HG02970 (cell line): Measurements from ENCODE around the gene PABPN1L.

ENCODE experiments used
- ATAC-seq: cut with Tn5 transposase; IDR thresholded peaks from one replicate; pipeline ENCODE4 v1.9.1; 2021; ENCODE audit warnings: mild to moderate bottlenecking, moderate library complexity, moderate number of reproducible peaks; ENCODE audit not compliant: unreplicated experiment, low FRiP score

PABPN1L gene, protein sequence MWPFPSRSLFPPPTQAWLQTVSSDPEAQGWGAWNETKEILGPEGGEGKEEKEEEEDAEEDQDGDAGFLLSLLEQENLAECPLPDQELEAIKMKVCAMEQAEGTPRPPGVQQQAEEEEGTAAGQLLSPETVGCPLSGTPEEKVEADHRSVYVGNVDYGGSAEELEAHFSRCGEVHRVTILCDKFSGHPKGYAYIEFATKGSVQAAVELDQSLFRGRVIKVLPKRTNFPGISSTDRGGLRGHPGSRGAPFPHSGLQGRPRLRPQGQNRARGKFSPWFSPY

DNA sequence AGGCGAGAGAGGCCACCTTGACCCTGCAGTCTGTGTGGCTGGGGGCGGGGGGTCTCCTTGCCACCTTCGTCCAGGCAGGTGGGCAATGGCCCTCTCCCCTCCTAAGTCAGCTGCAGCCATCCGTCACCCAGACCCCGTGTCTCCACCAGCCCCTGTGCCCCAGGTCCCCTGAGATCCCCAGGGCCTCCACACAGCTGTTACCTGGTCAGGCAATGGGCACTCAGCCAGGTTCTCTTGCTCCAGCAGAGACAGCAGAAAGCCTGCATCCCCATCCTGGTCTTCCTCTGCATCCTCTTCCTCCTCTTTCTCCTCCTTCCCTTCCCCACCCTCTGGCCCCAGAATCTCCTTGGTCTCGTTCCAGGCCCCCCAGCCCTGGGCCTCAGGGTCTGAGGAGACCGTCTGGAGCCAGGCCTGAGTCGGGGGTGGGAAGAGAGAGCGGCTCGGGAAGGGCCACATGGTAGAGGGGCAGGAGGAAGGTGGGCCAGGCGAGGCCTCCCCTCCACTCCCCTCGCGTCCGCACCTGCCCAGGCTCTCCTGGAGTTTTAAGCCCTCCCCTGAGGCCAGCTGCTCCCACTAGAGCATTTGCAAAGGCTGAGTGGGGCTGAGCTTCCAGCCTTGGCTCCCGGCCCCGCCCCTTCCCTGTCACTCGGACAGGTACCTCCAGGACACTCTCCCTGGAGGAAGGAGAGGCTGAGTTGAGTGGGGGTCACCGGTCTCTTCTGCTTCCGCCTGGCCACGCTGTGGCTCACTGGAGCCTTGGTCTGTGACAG, at the start of gene PABPN1L:
Gene PABPN1L (minus strand): TSS at position 510 of the 770 bp plus-strand sequence. CDS start 54 bp downstream, at position 456.
- ATAC-seq, result no peak

DNA sequence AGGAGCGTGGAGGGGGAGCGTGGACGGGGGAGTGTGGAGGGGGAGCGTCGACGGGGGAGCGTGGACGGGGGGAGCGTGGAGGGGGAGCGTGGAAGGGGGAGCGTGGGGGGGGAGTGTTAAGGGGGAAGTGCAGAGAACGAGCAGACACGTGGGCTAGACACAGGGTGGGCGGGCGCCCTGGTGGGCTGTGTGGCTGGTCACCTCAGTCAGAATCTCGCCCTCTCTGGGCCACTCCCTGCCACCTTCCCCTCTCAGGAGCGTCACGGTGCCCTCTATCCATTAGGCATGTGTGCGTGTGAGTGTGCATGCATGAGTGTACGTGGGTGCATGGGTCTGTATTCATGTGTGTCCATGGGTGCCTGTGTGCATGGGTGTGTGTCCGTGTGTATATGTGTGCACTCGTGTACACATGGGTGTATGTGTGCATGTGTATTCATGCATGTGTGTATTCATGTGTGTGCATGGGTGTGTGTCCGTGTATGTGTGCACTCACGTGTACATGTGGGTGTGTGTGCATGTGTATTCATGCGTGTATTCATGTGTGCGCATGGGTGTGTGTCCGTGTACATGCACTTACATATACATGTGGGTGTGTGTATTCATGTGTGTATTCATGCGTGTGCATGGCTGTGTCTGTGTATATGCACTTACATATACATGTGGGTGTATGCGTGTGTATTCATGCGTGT, 49.3 kb upstream of the PABPN1L start:
- ATAC-seq, result no peak

DNA sequence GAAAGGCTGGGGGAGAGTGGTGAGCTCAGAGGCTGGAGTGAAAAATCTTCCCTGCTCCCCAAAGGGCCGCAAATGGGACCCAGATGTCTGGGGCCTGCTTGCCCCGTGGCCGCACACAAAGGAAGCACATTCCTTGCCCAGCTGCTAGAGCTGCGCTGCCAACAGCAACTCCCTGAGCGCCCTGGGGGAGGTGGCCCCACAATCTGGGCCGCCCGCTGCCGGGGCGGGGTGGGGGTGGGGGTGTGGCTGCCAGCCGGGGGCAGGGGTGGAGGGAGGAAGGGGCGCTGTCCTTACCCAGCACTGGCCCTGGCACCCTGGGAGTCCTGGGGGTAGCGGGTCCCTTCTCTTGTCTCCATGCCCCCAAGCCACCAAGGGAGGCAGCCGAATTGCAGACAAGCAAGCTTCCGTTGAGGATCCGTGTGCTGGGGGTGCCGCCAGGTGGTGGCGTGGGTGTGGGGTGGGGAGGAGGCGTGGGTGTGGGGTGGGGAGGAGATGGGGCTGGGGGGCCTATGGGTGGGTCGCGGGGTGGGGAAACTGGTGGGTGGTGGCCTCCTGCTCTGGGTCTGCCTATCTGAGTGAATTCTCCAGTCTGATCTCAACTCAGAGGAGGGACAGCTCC, 48.4 kb upstream of the PABPN1L start:
- no peak for ATAC-seq

DNA sequence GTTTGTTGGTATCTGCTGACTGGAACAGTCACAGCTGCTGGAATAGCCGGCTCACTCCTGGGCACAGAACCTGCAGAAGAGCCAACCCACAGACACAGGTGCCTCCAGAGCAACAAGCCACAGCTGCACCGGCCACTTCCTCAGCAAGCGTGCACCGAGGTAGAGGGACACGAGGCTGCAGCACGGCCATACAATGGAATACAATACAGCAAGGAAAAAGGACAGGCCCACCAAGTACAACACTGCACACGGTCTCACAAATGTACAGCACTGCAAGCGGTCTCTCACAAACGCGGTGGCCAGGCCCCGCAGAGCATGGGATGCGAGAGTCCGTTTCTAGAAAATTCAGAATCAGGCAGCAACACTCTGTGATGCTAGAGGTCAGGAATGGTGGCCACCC, 47.4 kb upstream of the PABPN1L start:
- no peak for ATAC-seq

DNA sequence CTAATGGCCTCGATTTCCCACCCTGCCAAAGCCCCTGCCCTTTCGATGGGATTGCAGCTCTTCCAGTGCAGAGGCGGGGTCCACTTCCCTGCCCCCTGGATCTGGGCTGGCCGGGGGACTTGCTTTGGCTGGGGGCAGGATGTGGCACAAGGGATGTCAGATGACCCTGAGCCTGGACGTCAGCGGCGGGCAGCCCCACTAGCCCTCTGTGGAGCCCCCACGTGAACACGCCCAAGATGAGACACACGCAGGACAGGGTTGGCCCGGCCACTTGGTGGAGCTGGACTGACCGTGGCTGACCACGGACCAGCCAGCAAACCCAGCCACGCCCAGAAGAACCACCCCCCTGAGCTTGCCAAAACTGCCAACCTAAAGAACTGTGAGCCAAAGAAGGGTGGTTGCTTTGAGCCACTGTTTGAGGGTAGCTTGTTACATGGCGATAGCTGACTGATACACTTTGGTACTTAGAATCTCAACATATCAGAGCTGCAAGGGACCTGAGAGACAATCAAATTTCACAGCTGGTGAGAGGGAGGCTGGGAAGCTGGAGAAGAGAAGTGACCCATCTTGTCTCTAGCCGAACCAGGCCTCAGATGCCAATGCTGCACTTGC, 46.6 kb upstream of the PABPN1L start:
- ATAC-seq, result no peak

DNA sequence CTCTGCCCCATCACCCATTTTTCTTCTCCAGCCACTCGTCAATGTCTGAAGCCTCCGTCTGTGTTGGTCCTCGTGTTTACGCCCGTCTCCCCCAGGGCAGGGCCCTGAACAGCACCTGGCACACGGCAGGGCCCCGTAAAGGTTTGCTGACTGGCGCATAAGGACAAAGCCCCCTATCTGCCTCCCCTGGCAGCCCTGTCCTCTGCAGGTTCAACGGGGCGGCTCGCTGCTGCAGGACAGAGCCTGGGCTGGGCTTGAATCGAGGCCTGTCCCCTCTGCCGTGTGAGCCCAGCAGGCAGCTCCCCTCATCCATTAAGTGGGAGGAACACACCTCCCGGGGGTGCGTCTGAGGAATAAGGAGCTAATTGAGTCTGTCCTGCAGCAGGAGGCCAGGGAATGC, 46.1 kb upstream of the PABPN1L start:
- no peak for ATAC-seq

DNA sequence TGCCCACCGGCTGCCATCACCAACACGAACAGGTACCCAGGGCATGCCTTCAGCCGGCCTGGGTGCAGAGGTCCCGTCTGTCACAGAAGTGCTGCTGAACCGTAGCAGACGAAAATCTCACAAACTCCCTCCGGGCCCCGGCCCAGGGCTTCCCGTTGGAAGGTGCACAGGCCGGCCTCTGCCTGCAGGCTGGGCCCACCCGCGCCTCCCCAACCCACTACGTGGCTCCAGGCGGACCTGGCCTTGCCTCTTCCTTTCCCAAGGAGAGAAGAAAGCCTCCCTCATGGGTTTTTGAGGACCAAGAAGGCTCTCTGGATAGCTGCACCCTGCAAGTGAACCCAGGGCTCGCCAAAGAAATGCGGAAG, 45.5 kb upstream of the PABPN1L start:
- no peak for ATAC-seq

DNA sequence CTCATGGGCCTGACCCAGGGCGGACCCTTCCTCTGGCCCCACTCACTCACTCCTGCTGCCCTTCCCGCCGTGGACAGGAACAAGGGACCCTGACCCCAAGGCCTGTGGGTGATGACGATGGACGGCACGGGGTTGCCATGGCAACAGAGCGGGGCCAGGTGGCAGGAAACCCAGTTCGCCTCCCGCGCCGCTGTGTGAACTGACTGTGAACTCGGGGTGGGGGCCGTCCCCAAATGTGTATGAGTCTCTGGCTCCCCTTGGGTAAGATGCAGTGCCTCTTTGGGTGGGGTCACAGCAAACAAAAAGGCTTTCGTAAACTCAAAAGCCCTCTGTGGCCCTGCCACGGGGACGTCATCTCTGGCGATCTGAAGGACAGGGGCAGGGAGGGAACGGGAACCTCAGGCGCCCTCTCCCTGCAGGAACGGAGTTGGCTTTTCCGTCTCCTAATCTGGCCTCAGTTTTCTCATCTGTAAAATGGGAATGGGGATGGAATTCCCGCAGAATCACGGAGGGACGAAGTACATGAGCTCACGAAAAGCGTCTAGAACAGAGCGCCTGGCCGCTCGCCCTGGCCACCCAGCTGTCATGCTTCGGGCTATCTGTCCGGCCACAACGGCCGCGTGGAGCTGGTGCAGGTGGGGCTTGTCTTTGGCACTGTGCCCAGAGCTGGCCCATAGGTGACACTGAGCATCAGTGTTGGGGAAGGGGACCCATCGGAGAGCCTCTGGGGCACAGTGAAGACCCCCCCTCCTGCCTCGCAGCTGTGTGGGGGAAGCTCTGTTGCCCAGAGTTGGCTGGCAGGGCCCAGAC, 44.9 kb upstream of the PABPN1L start:
- ATAC-seq, result no peak

DNA sequence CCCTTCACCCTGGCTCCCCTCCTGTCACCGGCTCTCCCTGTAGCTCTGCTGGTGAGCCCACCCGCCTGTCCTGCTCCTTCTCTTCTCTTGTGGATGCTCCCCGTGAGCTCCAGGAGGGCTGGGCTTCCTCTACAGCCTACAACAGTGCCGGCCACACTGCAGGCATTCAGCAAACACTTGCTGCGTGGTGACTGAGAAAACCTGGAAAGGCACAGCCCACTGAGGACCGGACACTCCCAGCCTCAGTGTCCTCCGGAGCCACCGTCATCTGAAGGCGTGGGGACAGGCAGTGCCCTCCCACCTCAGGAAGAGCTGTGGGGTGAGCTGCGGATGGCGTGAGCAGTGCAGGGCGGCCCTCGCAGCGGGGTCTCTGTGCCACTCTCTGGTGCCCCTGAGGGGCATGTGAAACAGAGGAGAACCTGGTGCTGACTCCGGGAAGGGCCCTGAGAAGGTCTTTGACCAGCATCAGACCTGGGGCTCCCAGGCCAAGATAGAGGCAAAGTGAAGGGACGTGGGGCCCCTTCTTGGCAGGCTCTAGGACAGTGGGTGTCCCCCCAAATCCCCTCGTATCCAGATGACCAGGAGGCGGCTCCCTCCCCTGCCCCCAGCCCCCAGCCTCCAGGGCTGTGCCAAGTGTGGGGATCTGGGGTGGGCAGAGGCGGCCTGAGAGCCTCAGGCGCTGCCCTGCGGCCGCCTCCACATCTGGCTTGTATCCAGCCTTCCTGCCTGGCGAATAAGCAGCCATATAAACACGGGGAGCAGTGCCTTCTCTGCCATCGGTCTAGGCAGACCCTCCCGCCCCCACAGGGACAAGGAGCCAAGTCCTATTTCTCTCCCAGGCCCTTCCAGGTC, 44.0 kb upstream of the PABPN1L start:
- ATAC-seq, result no peak

DNA sequence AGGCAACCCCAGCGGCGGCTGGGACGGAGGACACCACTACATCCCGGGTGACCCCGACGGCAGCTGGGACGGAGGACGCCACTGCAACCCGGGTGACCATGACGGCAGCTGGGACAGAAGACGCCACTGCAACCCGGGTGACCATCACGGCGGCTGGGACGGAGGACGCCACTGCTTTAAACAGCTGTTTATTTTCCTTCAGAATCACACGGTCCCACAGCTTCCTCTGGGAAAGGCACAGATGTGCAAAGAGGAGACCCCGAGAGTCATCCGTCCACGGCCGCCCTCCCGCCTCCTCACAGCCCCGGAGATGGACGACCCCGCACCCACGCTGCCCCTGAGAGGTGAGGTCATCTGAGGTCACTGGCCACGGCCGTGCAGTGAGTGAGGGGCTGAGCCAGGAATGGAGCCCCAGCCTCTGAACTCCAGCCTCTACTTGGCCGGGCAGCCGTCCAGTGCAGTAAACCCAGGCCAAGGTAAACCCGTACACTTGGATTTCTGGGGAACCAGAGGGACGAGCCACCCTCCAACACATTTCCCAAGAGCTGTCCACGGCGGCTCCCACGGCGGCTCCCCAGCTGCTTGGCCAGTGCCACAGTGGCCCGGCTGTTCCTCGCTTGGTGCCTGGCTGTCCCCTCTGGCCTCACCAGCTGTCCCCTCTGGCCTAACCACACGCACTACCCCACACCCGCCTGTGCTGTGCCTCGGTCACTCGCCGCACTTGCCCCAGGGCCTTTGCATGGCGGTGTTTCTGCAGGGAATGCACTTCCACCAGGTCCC, 43.2 kb upstream of the PABPN1L start:
- ATAC-seq, result no peak

DNA sequence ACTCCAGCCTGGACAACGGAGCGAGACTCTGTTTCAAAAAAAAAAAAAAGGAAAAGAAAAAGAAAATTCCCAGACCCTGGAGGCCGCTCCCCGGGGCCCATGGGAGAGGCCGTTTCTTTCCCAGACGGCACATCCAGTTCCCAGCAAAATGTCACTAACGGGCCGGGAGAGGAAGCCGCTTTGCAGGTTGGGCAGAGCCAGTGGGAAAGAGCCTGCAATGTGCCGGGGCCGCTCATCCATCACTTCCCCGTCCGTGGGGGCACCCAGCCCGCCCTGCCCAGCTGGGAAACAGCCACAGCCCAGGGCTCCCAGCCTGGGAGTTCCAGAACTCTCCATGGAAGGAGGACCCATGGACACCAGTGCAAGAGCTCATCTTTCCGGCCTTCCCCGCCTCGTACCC, 41.8 kb upstream of the PABPN1L start:
- ATAC-seq, result no peak

DNA sequence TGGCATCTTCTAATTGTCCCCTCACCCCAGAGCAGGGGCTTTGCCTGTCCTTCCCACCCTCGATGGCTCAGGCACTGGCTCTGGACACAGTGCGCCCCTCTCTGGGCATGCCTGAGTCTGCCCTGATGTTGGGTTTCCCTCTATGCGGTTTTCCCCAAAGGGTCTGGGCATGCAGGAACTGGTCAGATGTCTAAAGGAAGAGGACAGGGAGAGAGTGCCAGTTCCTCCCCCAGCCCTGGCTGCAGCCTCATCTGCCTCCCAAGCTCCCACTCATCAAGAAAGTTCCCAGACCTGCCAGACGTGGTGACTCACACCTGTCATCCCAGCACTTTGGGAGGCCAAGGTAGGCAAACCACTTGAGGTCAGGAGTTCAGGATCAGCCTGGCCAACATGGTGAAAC, 41.3 kb upstream of the PABPN1L start:
- no peak for ATAC-seq

DNA sequence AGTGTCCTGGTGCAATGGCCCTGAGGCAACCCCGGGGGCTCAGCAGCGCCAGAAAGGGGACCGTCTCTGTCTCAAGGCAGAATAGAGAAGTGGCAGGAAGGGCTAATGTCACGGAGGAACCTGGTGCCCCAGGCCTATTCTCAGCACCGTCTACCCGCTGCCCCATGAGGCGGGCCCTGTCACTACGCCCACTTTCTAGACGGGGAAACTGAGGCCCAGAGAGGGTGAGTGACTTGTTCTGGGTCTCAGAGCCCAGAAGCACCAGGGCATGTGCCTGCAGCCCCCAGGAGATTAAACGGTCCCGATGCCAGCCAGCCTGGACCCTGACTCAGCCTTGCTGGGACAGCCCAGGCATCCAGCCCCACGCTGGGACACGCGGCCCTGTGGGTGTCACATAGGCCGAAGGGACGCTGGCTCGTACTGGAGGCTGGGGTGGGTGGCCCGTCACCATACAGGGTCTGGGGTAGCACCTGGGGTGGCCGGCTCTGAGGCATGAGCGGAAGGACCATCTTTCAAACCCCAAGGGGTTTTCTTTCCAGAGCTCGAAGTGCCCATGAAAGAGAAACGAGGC, 40.2 kb upstream of the PABPN1L start:
- no peak for ATAC-seq

DNA sequence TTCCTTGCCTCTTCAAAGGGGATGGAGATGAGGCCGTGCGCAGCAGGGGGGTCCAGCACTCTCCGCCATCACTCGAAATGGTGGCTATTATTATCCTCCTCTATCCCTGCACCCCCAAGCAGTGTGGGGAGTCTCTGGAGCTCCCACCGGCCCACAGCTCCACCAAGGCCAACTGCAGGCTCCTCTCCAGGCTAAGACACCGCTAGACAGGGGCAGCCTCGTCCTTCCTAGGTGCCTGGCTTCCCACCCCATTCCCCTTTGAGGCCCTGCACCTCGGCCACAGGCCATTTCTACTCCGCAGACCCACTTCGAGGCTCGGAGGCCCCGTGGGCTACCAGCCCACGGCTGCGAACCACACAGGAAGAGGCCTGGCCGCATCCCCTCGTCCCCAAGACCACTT, 39.6 kb upstream of the PABPN1L start:
- ATAC-seq, result no peak

DNA sequence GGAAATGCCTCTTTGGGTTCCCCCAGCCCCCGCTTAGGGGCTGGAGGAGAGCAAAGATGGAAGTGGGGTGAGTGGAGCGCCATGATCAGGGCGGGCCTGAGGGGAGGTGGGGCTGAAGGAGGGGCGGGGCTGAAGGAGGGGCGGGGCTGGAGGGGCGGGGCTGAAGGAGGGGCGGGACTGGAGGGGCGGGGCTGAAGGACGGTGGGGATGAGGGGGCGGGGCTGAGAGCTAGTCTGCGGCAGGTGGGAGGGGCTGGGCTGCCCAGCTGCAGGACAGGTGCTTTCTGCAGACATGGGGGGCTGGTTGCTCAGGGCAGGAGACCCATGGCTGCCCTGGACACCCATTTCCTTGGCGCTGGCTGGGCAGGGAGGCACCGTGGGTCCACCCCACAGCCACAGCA, 39.1 kb upstream of the PABPN1L start:
- no peak for ATAC-seq

DNA sequence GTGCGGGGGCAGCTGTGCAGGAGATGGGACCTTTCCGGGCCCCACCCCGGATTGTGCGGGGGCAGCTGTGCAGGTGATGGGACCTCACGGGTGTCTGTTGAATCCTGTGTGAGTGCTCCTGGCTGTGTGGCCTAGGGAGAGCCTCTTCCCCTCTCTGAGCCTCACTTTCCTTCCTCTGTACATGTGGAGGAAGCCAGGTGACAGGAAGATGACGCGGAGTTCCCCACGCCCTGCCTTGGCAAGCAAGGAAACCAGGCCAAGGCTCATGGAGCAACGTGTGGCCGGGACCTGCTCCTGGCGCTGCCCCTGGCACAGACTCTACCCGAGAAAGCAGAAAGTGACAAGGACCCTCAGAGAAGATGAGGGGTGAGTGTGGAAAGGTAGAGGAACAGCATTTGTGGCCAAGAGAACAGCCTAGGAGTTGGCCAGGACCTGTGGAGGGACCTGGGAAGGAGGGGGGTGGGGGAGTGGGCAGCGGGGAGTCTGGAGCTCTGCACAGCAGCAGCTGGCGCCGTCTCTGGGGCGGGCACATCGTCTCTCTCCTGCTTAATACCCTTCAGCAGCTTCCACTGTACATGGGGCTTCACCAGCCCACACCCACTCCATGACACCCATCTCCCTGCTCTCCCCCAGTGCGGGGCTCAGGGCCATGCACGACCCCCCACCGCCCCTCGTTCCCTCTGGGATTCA, 38.4 kb upstream of the PABPN1L start:
- no peak for ATAC-seq

DNA sequence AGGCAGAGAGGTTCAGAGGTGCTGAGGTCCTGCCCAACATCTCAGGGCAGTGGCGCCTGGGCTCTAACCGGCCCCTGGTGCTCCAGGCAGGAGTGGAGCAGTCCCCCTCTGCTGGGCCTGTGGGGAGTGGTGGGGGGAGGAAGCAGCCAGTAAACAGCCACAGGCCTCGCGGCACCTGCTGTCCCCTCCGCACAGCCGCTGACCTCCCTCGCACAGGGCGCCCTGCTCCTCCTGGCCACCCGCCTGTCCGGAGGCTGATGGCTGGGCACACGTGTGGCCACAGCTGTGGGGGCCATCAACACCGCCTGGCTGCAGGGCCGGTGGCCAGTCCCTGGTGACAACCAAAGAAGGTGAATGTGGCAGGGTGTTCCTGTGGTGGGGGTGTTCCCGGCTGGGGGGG, 36.8 kb upstream of the PABPN1L start:
- no peak for ATAC-seq
